Chondrocyte (in vitro differentiated cells): ENCODE data around the gene ARHGAP18. TPM values are rescaled to one million over a fixed set of nuclear protein-coding genes. Genes with fewer than 3 reads are reported as not detected.
A peak's percentile ranks its signal among the peaks of the same experiment; 100 is the strongest.

Experiments
- DNase-seq: peaks from one replicate; pipeline ENCODE4 v3.0.0; 2021; ENCODE audit warnings: mixed read lengths, low spot score
- H3K27ac Mint-ChIP-seq: one replicate; pipeline ENCODE4 v1.8.0; 2021; ENCODE audit warnings: mild to moderate bottlenecking, moderate library complexity, mixed read lengths; ENCODE audit not compliant: unreplicated experiment
- H3K27me3 Mint-ChIP-seq: 2 replicates; pipeline ENCODE4 v1.8.0; 2021; ENCODE audit warnings: low read depth, mixed read lengths
- H3K36me3 Mint-ChIP-seq: 2 replicates; pipeline ENCODE4 v1.8.0; 2021; ENCODE audit warnings: low read depth, mixed read lengths
- H3K4me1 Mint-ChIP-seq: 2 replicates; pipeline ENCODE4 v1.8.0; 2021; ENCODE audit warnings: low read depth, mild to moderate bottlenecking, mixed read lengths
- H3K4me3 Mint-ChIP-seq: one replicate; pipeline ENCODE4 v1.8.0; 2021; ENCODE audit warnings: mild to moderate bottlenecking, moderate library complexity, mixed read lengths; ENCODE audit not compliant: unreplicated experiment
- H3K9me3 Mint-ChIP-seq: 2 replicates; pipeline ENCODE4 v1.8.0; 2021; ENCODE audit warnings: low read depth, mixed read lengths
- CTCF ChIP-seq: fragments of 200-600 bp; sonication (generic); IDR thresholded peaks from 2 replicates; pipeline ENCODE4 v1.5.0; 2021; ENCODE audit warnings: antibody characterized with exemption, mild to moderate bottlenecking, moderate library complexity
- total RNA-seq: library from RNA; stranded (reverse); gene quantifications from 3 replicates; pipeline ENCODE4 v1.2.1, GENCODE V29; 2021

Gene ARHGAP18
- total RNA-seq, 1 donor from 2014 or later, result 8.0 TPM

DNA sequence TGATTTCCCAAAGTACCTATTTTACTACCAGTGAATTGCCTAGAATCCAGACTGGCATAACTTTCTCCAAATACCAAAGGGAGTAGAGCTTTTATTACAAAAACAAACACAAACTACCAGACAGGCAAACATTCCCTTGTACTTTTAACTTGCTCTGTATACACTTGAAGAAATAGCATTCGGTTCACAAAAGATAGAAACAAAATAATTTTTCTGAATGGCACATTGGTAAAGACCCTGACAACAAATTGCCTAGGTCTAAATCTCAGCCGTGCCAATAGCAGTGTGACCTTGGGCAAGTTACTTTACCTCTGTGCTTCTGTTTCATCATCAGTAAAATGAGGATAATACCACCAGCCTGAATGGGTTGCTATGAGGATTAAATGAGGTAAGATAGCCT, 15.9 kb downstream of the ARHGAP18 start:
- no peaks in the 10 kb centered on the region for H3K27me3 Mint-ChIP-seq

GRCh38 chr6:129692467-129692866, 17.5 kb downstream of the ARHGAP18 start:
- H3K4me1 Mint-ChIP-seq, result peaks cover 44% of the 10 kb centered on the region
- no peaks in the 10 kb centered on the region for H3K36me3 Mint-ChIP-seq
- TF ChIP-seq CTCF, result no peak
- no peak overlapping the region for H3K4me3 Mint-ChIP-seq
- H3K27me3 Mint-ChIP-seq, result no peaks in the 10 kb centered on the region
- DNase-seq, result no peak
- no peak overlapping the region for H3K27ac Mint-ChIP-seq
- H3K9me3 Mint-ChIP-seq, result no peaks in the 10 kb centered on the region

More for the DNA sequence above, 15.9 kb downstream of the ARHGAP18 start:
- no peak for TF ChIP-seq CTCF
- Mint-ChIP-seq H3K27ac (no peak overlapping the region), H3K4me1 (peaks cover 34% of the 10 kb centered on the region), H3K9me3 (no peaks in the 10 kb centered on the region), H3K4me3 (no peak overlapping the region), H3K36me3 (no peaks in the 10 kb centered on the region)
- DNase-seq, result no peak

DNA sequence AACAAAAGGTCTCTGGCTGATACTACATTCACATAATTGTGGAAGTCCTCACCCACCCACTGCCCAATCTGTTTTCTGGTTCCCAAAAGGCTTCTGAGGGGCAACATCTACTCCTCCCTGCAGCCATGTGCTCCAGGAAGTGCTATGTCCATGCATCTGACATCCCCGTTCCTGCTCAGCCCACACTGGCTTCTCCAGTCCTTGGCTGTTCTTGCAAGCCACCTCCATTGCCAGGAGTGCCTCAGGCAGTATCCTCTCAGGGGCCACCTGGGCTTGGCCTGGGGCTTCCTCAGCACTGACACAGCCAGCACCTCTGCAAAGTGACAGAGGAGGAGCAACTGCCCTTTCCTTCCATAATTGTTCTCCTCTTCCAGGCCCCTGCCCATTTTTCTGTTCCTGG, 18.3 kb downstream of the ARHGAP18 start:
- Mint-ChIP-seq H3K27me3 (no peaks in the 10 kb centered on the region), H3K27ac (no peak overlapping the region), H3K36me3 (no peaks in the 10 kb centered on the region), H3K4me3 (no peak overlapping the region), H3K9me3 (no peaks in the 10 kb centered on the region), H3K4me1 (peaks cover 50% of the 10 kb centered on the region)
- no peak for TF ChIP-seq CTCF
- DNase-seq, result no peak

DNA sequence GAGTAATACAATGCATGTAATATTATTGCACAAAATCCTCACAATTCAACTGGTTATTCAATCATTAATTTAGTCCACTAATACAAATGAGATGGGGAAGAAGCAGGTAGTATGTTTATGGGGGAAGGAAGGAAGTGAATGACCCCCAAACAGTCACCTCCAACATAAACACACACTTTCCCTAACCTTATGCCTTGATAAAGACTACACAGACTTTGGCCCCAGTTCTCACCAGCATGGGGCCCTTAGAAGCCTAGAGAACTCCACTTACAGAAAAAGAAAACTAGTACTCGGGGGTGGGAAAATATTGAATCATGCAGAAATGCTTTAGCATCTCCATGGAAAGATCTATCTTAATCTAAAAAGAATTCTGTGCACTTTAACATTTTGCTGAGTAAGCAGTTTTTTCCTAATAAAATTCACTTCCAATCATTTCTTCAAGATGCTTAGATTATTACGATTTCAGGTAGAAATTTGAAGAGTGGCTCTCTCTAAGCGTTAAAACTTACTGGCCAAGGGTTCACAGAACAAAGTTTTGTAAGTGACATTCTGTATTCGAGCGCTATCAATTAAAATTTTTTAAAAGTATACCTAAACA, 18.8 kb downstream of the ARHGAP18 start:
- H3K9me3 Mint-ChIP-seq, result no peaks in the 10 kb centered on the region
- no peaks in the 10 kb centered on the region for H3K27me3 Mint-ChIP-seq
- H3K4me1 Mint-ChIP-seq, result peaks cover 54% of the 10 kb centered on the region
- no peaks in the 10 kb centered on the region for H3K36me3 Mint-ChIP-seq
- TF ChIP-seq CTCF, result no peak
- no peak overlapping the region for H3K4me3 Mint-ChIP-seq
- DNase-seq, result no peak
- H3K27ac Mint-ChIP-seq, result no peak overlapping the region

GRCh38 chr6:129686941-129687627, 22.9 kb downstream of the ARHGAP18 start:
- no peak for TF ChIP-seq CTCF
- Mint-ChIP-seq H3K36me3 (no peaks in the 10 kb centered on the region), H3K4me3 (no peak overlapping the region), H3K9me3 (no peaks in the 10 kb centered on the region), H3K27ac (peak overlapping the region; percentile 80), H3K4me1 (peaks cover 66% of the 10 kb centered on the region), H3K27me3 (no peaks in the 10 kb centered on the region)
- DNase-seq, result no peak
